ENCODE data around the gene COL18A1.
"Not testable (repeated sequence)": the region's sequence is repeated elsewhere in the genome, so short reads cannot be mapped to it uniquely, and the experiment has no call there.

Gene COL18A1

GRCh38 chr21:45367402-45368351, 37.3 kb upstream of the COL18A1 start:
- in situ Hi-C loops (cut with MboI; ENCODE audit: low sequenced_read_pairs), result no loop called here

- in situ Hi-C loops (cut with MboI; ENCODE audit: low sequenced_read_pairs), result not testable (repeated sequence)
Measured at GRCh38 chr21:45369018-45369417, 35.9 kb upstream of the COL18A1 start.

GRCh38 chr21:45370575-45370974, 34.4 kb upstream of the COL18A1 start:
- in situ Hi-C loops (cut with MboI; ENCODE audit: low sequenced_read_pairs), result no loop called here

- in situ Hi-C loops (cut with MboI; ENCODE audit: low sequenced_read_pairs), result no loop called here
Measured at GRCh38 chr21:45371081-45371480, 33.9 kb upstream of the COL18A1 start.

- in situ Hi-C loops (cut with MboI; ENCODE audit: low sequenced_read_pairs), result no loop called here
Measured at GRCh38 chr21:45371655-45372054, 33.3 kb upstream of the COL18A1 start.

- in situ Hi-C loops (cut with MboI; ENCODE audit: low sequenced_read_pairs), result no loop called here
Measured at GRCh38 chr21:45372732-45373355, 32.1 kb upstream of the COL18A1 start.

- in situ Hi-C loops (cut with MboI; ENCODE audit: low sequenced_read_pairs), result no loop called here
Measured at GRCh38 chr21:45373991-45374816, 30.8 kb upstream of the COL18A1 start.

GRCh38 chr21:45374826-45375455, 30.0 kb upstream of the COL18A1 start:
- in situ Hi-C loops (cut with MboI; ENCODE audit: low sequenced_read_pairs), result no loop called here

GRCh38 chr21:45376459-45377324, 28.3 kb upstream of the COL18A1 start:
- in situ Hi-C loops (cut with MboI; ENCODE audit: low sequenced_read_pairs), result no loop called here

- in situ Hi-C loops (cut with MboI; ENCODE audit: low sequenced_read_pairs), result no loop called here
Measured at GRCh38 chr21:45377325-45377709, 27.6 kb upstream of the COL18A1 start.

- in situ Hi-C loops (cut with MboI; ENCODE audit: low sequenced_read_pairs), result no loop called here
Measured at GRCh38 chr21:45377866-45378257, 27.1 kb upstream of the COL18A1 start.

- in situ Hi-C loops (cut with MboI; ENCODE audit: low sequenced_read_pairs), result no loop called here
Measured at GRCh38 chr21:45378258-45378966, 26.6 kb upstream of the COL18A1 start.

GRCh38 chr21:45379171-45379900, 25.6 kb upstream of the COL18A1 start:
- in situ Hi-C loops (cut with MboI; ENCODE audit: low sequenced_read_pairs), result no loop called here

- in situ Hi-C loops (cut with MboI; ENCODE audit: low sequenced_read_pairs), result no loop called here
Measured at GRCh38 chr21:45379901-45380330, 25.0 kb upstream of the COL18A1 start.

GRCh38 chr21:45380566-45380965, 24.4 kb upstream of the COL18A1 start:
- in situ Hi-C loops (cut with MboI; ENCODE audit: low sequenced_read_pairs), result no loop called here

- in situ Hi-C loops (cut with MboI; ENCODE audit: low sequenced_read_pairs), result no loop called here
Measured at GRCh38 chr21:45381036-45381787, 23.8 kb upstream of the COL18A1 start.

GRCh38 chr21:45381865-45382696, 22.9 kb upstream of the COL18A1 start:
- in situ Hi-C loops (cut with MboI; ENCODE audit: low sequenced_read_pairs), result no loop called here
